ENCODE data around the gene MMP28. TPM values are rescaled to one million over a fixed set of nuclear protein-coding genes. Genes with fewer than 3 reads are reported as not detected.

The MMP28 gene
- total RNA-seq, 1 experiment from 2014 or later, result not detected

GRCh38 chr17:35736236-35736635 lies 59.2 kb downstream of the MMP28 start:
- no peak for DNase-seq (ENCODE audit: low read depth, low spot score)
- in situ Hi-C loops (cut with HindIII; ENCODE audit: low pct_unique_long_range_greater_than_20kb, low sequenced_read_pairs), result no loop called here

DNA sequence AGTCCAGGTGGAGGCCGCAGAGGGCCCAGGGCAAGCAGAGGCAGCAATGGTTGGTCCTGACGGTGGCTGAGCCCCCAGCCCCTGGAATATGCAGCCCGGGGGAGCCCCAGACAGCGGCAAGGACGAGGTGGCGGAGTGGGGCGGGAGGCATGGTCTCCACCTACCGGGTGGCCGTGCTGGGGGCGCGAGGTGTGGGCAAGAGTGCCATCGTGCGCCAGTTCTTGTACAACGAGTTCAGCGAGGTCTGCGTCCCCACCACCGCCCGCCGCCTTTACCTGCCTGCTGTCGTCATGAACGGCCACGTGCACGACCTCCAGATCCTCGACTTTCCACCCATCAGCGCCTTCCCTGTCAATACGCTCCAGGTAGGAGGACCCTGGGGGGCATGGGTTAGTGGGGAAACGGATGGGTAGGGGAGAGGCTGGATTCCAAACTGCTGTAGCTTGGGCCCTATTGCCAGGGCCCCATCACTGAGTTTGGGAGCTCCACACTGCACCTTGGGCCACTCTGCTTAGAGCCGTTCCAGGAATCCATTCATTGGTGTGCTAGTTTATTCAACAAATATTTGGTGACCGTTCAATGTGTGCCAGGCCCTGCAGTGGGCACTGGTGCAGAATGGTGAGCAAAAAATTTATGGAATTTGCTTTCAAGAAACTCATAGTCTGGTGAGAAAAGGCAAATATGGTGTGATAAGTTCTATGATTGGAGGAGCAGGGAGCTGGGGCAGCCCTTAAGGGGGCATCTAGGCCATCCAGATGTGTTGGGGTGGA lies 60.2 kb downstream of the MMP28 start:
- in situ Hi-C loops (cut with HindIII; ENCODE audit: low pct_unique_long_range_greater_than_20kb, low sequenced_read_pairs), result no loop called here

GRCh38 chr17:35734396-35734795 lies 61.0 kb downstream of the MMP28 start:
- in situ Hi-C loops (cut with HindIII; ENCODE audit: low pct_unique_long_range_greater_than_20kb, low sequenced_read_pairs), result no loop called here
- DNase-seq (ENCODE audit: low read depth, low spot score), result no peak

More for the DNA sequence above, 60.2 kb downstream of the MMP28 start:
- DNase-seq (ENCODE audit: low read depth, low spot score), result no peak

- DNase-seq (ENCODE audit: low read depth, low spot score), result no peak
- in situ Hi-C loops (cut with HindIII; ENCODE audit: low pct_unique_long_range_greater_than_20kb, low sequenced_read_pairs), result no loop called here
Observed at GRCh38 chr17:35733366-35733765, 62.1 kb downstream of the MMP28 start.

DNA sequence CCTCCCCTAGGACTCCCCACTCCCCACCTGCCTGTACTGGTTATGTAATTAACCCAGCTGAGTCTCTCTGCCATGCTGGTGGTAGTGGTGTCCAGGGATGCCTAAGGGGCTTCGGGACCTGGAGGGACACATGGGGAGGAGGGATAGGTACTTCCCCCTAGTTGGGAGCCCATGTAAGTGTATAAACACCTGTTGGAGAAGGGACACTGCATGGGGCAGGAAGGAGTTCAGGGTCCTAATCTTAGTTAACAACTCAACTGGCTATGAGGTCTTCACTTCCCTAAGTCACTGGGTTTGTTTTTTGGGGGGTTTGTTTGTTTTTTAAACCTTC lies 62.7 kb downstream of the MMP28 start:
- no peak for DNase-seq (ENCODE audit: low read depth, low spot score)
- in situ Hi-C loops (cut with HindIII; ENCODE audit: low pct_unique_long_range_greater_than_20kb, low sequenced_read_pairs), result no loop called here

DNA sequence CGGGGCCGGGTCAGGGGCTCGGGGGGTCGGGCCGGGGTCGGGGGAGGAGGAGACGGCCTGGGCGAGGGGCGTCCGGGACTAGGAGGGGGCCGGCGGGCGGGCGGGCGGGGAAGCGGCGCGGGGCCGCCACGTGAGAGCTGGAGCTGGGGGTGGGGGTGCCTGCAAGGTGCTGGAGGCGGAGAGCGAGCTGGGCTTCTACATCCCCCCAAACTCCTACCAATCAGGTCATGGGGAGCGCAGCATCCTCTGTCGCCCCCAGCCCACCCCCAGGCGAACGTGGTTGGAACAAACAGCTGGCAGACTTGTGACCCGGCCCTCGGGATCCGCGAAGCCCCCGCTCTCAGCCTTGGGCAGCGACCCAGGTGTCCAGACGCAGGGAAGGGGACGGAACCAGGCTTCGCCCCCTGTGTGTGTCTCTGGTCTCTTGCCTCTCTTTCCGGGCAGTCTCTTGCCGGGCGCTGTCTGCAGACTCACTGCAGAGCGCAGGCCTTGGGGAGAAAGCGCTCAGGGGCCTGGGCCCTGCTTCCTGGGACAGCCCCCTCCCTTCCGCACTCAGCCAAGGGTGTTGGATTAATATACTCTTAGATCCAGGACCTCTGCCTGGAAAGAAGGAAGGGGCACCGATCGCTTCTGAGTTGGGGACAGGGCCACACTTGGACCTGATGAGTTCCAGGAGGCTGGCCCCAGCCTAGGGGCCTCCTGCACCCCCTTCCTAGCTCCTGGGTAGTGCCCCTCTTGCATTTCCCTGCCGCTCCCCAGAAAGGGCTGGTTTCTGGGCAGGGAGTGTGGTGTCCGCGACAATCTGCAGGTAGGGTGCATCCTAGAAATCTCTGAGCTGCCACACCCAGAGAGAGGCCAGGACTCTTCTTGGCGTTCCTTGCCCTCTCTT lies 63.3 kb downstream of the MMP28 start:
- in situ Hi-C loops (cut with HindIII; ENCODE audit: low pct_unique_long_range_greater_than_20kb, low sequenced_read_pairs), result no loop called here
- no peak for DNase-seq (ENCODE audit: low read depth, low spot score)

DNA sequence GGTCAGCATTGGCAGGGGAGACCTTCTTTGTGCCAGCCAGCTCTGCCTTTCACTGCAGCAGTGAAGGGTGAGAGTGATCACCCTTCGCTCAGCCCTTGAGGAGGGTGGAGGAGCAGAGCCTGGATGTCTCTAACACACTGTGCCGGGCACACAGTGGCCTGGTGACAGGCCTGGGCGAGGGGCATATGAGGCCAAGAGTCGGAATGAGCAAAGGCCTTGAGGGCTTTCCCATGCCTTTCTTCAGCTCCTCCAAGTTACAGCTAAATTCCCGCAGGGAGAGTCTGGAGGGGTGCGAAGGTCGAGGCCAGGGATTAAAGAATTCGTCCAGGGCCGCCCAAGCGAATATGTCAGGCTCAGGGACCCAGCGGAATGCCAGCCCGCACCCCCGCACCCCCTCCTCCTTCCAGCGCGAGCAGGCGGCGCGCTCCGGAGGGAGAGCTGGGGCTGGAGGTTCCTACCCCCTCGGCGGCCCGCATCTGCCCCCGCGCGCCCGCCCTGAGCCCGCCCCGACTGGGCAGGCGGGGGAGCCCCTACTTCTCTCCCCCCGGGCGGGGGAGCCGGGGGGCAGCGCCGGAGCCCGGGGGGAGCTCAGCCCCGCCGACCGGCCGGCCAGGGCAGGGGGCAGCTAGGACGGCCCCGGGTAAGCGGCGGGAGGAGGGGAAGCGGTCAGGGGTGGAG lies 64.1 kb downstream of the MMP28 start, which contains the start of gene RASL10B:
TSS of gene RASL10B (plus strand) at position 401 of the 678 bp plus-strand sequence. CDS start 3,546 bp downstream, outside the sequence.
- in situ Hi-C loops (cut with HindIII; ENCODE audit: low pct_unique_long_range_greater_than_20kb, low sequenced_read_pairs), result no loop called here
- DNase-seq (ENCODE audit: low read depth, low spot score), result peak; percentile 35

DNA sequence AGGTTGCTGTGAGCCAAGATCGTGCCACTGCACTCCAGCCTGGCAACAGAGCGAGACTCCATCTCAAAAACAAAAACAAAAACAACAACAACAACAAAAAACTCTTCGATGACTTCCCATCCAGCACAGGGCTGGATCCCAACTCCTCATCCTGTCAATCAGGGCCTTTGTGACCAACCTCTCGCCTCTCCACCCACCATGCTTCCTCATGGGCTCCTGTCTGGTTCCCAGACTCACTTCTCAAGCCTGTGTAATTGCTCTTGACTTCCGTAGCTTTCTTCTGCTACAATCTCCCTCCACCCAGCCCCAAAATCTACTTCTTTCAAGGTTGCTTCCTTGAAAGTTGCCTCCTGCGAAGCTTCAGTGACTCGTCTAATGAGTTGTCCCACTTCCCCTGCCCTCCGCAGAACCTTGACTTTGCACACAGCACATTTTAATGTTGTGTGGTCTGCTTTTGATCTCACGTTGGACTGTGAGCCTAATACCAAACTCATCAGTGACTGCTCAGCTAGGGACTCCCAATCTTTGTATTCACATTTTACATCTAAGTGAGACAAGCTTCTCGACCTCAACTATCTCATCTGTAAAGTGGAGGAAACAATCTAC lies 64.9 kb downstream of the MMP28 start:
- in situ Hi-C loops (cut with HindIII; ENCODE audit: low pct_unique_long_range_greater_than_20kb, low sequenced_read_pairs), result no loop called here

GRCh38 chr17:35729405-35729833 lies 66.0 kb downstream of the MMP28 start:
- no peak for DNase-seq (ENCODE audit: low read depth, low spot score)
- in situ Hi-C loops (cut with HindIII; ENCODE audit: low pct_unique_long_range_greater_than_20kb, low sequenced_read_pairs), result no loop called here

More for the DNA sequence above, 64.9 kb downstream of the MMP28 start:
- no peak for DNase-seq (ENCODE audit: low read depth, low spot score)

DNA sequence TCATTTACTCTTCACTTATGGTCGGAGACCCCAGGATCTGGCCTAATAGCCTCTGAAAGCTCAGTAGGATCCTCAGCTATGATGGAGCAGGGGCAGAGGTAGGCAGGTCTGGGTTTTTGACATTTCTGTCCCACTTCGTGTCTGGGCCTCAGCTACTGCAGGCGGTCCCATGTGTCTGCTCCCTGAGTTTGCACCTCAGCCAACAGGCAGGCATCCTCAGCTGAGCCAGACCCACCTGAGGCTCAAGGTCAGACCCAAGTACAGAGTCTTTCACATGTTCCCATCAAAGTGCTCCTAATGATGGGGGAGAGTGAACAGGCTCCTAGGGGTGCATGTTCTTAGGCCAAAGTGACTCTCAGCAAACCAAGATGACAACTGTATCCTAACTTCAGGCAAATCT lies 66.9 kb downstream of the MMP28 start:
- DNase-seq (ENCODE audit: low read depth, low spot score), result no peak
- in situ Hi-C loops (cut with HindIII; ENCODE audit: low pct_unique_long_range_greater_than_20kb, low sequenced_read_pairs), result no loop called here

GRCh38 chr17:35727635-35728034 lies 67.8 kb downstream of the MMP28 start:
- in situ Hi-C loops (cut with HindIII; ENCODE audit: low pct_unique_long_range_greater_than_20kb, low sequenced_read_pairs), result no loop called here

GRCh38 chr17:35726953-35727460 lies 68.4 kb downstream of the MMP28 start:
- no peak for DNase-seq (ENCODE audit: low read depth, low spot score)
- in situ Hi-C loops (cut with HindIII; ENCODE audit: low pct_unique_long_range_greater_than_20kb, low sequenced_read_pairs), result no loop called here

More at GRCh38 chr17:35727635-35728034, 67.8 kb downstream of the MMP28 start:
- DNase-seq (ENCODE audit: low read depth, low spot score), result no peak

- no peak for DNase-seq (ENCODE audit: low read depth, low spot score)
- in situ Hi-C loops (cut with HindIII; ENCODE audit: low pct_unique_long_range_greater_than_20kb, low sequenced_read_pairs), result no loop called here
Observed at GRCh38 chr17:35726127-35726952, 69.1 kb downstream of the MMP28 start.

DNA sequence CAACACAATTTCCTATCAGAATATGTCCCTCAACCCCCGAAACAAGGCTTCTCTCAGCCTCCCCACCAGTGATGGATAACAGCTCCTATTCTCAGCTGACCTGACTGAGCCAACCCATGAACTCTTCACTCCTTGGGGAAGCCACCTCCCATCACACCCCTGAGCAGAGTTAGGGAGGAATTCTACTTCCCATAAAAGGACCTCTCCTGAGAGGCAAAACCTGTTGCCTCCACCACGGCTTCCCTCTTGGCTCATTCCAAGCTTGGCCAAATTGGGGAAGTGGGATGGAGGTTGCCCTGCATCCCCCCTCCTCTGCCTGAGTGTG lies 69.7 kb downstream of the MMP28 start:
- no peak for DNase-seq (ENCODE audit: low read depth, low spot score)
- in situ Hi-C loops (cut with HindIII; ENCODE audit: low pct_unique_long_range_greater_than_20kb, low sequenced_read_pairs), result no loop called here

GRCh38 chr17:35725058-35725457 lies 70.4 kb downstream of the MMP28 start:
- in situ Hi-C loops (cut with HindIII; ENCODE audit: low pct_unique_long_range_greater_than_20kb, low sequenced_read_pairs), result no loop called here
- DNase-seq (ENCODE audit: low read depth, low spot score), result no peak

DNA sequence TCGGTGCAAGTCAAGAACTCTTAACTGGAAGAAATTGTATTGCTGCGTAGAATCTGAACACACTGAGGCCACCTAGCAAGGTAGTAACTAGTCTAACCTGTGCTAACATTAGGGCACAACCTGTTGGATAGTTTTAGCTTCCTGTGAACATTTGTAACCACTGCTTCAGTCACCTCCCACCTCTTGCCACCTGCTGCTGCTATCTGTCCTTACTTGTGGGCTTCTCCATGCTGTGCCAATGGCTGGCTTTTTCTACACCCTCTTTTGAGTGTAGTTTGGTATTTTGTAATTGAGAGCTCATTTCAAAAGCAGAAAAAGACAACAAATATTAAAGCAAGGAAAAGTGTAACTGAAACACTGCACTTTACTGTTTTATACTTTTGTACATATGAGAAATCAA lies 71.7 kb downstream of the MMP28 start:
- in situ Hi-C loops (cut with HindIII; ENCODE audit: low pct_unique_long_range_greater_than_20kb, low sequenced_read_pairs), result no loop called here

GRCh38 chr17:35717475-35717874 lies 78.0 kb downstream of the MMP28 start:
- in situ Hi-C loops (cut with HindIII; ENCODE audit: low pct_unique_long_range_greater_than_20kb, low sequenced_read_pairs), result no loop called here
- DNase-seq (ENCODE audit: low read depth, low spot score), result no peak

More for the DNA sequence above, 71.7 kb downstream of the MMP28 start:
- no peak for DNase-seq (ENCODE audit: low read depth, low spot score)

Measured in SK-MEL-5 (cell line).